H1 (cell line): ENCODE results near the gene TCF4.

Experiments
- BRCA1 ChIP-seq: IDR thresholded peaks from 2 replicates; pipeline ENCODE4 v1.6.1; 2012; ENCODE audit warnings: low read depth, low read length, improper control_type of control experiment
- CHD2 ChIP-seq: IDR thresholded peaks from 2 replicates; pipeline ENCODE4 v1.6.1; 2012; ENCODE audit warnings: low read length, improper control_type of control experiment
- CREB1 ChIP-seq: IDR thresholded peaks from 2 replicates; pipeline ENCODE4 v1.6.1; 2012; ENCODE audit warnings: inconsistent platforms
- EZH2 ChIP-seq: fragments of 200-600 bp; sonication (generic); IDR thresholded peaks from 2 replicates; pipeline ENCODE4 v1.7.1; 2012; ENCODE audit warnings: low read depth, mild to moderate bottlenecking, moderate library complexity, low read length, inconsistent platforms; ENCODE audit not compliant: severe bottlenecking
- PHF8 ChIP-seq: fragments of 200-600 bp; sonication (generic); conservative IDR thresholded peaks from 2 replicates; pipeline ENCODE4 v1.7.1; 2012; ENCODE audit warnings: low read depth, mild to moderate bottlenecking, inconsistent platforms, low read length, moderate library complexity
- POLR2AphosphoS5 ChIP-seq: IDR thresholded peaks from 2 replicates; pipeline ENCODE4 v1.6.1; 2011; ENCODE audit warnings: low read depth, low read length
- RAD21 ChIP-seq, 2 experiments: IDR thresholded peaks in 1 of 2; conservative IDR thresholded peaks in 1 of 2; 2 replicates each; pipeline ENCODE4 v1.6.1; 2011; ENCODE audit warnings: low read depth in 2 of 2, low read length in 2 of 2, improper control_type of control experiment in 1 of 2, inconsistent platforms in 1 of 2, mild to moderate bottlenecking in 1 of 2, moderate library complexity in 1 of 2
- RBBP5 ChIP-seq: IDR thresholded peaks from 2 replicates; pipeline ENCODE4 v1.7.1; 2012; ENCODE audit warnings: low read depth, mild to moderate bottlenecking, inconsistent platforms, low read length, moderate library complexity, borderline replicate concordance
- YY1 ChIP-seq: IDR thresholded peaks from 2 replicates; pipeline ENCODE4 v1.6.1; 2011; ENCODE audit warnings: low read depth, mild to moderate bottlenecking, low read length
- TF ChIP-seq, protein P1 (sequence below), 3 experiments: IDR thresholded peaks; 1 replicate in 2 of 3; 2 replicates in 1 of 3; pipeline versions ENCODE4 v1.5.1 to v1.6.1; 2011; ENCODE audit warnings: low read length in 3 of 3, mild to moderate bottlenecking in 3 of 3, inconsistent platforms in 2 of 3, low read depth in 1 of 3, moderate library complexity in 1 of 3; ENCODE audit not compliant: insufficient read depth in 1 of 3; ENCODE audit errors: control extremely low read depth in 1 of 3
- TF ChIP-seq, protein P2 (sequence below): IDR thresholded peaks from 2 replicates; pipeline ENCODE4 v1.6.1; 2012; ENCODE audit warnings: inconsistent platforms

- TF ChIP-seq YY1 (no peak), CREB1 (no peak), CHD2 (no peak), RAD21 (IDR thresholded peaks at IDR 0.05 in 1 of 2, conservative IDR thresholded peaks at IDR 0.05 in 1 of 2; ENCODE audit: low read depth in 2 of 2, low read length in 2 of 2) (no peak), PHF8 (no peak), BRCA1 (no peak), POLR2AphosphoS5 (no peak), RBBP5 (no peak), EZH2 (no peak)
- TF ChIP-seq, protein P1, sequence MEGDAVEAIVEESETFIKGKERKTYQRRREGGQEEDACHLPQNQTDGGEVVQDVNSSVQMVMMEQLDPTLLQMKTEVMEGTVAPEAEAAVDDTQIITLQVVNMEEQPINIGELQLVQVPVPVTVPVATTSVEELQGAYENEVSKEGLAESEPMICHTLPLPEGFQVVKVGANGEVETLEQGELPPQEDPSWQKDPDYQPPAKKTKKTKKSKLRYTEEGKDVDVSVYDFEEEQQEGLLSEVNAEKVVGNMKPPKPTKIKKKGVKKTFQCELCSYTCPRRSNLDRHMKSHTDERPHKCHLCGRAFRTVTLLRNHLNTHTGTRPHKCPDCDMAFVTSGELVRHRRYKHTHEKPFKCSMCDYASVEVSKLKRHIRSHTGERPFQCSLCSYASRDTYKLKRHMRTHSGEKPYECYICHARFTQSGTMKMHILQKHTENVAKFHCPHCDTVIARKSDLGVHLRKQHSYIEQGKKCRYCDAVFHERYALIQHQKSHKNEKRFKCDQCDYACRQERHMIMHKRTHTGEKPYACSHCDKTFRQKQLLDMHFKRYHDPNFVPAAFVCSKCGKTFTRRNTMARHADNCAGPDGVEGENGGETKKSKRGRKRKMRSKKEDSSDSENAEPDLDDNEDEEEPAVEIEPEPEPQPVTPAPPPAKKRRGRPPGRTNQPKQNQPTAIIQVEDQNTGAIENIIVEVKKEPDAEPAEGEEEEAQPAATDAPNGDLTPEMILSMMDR (IDR thresholded peaks at IDR 0.05; ENCODE audit: control extremely low read depth in 1 of 3, insufficient read depth in 1 of 3, low read depth in 1 of 3, low read length in 3 of 3) = no peak
- TF ChIP-seq, protein P2, sequence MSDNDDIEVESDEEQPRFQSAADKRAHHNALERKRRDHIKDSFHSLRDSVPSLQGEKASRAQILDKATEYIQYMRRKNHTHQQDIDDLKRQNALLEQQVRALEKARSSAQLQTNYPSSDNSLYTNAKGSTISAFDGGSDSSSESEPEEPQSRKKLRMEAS = no peak
These were observed 336.6 kb downstream of the TCF4 start for GRCh38 chr18:55251254-55251971.
